ENCODE data around the gene GLRB.

- TF ChIP-seq CTCF (IDR thresholded peaks at IDR 0.05) (no peak), EZH2 (IDR thresholded peaks at IDR 0.05; ENCODE audit: borderline replicate concordance, insufficient read depth, low read depth, low read length, poor library complexity, severe bottlenecking) (no peak)
Measured at GRCh38 chr4:157096439-157096838, 20.5 kb downstream of the GLRB start.
